HG02759 (cell line): ENCODE results near the gene AKT1S1.

ENCODE experiments used
- ATAC-seq: cut with Tn5 transposase; IDR thresholded peaks from one replicate; pipeline ENCODE4 v1.9.1; 2021; ENCODE audit warnings: mild to moderate bottlenecking, moderate library complexity; ENCODE audit not compliant: unreplicated experiment

Gene AKT1S1

DNA sequence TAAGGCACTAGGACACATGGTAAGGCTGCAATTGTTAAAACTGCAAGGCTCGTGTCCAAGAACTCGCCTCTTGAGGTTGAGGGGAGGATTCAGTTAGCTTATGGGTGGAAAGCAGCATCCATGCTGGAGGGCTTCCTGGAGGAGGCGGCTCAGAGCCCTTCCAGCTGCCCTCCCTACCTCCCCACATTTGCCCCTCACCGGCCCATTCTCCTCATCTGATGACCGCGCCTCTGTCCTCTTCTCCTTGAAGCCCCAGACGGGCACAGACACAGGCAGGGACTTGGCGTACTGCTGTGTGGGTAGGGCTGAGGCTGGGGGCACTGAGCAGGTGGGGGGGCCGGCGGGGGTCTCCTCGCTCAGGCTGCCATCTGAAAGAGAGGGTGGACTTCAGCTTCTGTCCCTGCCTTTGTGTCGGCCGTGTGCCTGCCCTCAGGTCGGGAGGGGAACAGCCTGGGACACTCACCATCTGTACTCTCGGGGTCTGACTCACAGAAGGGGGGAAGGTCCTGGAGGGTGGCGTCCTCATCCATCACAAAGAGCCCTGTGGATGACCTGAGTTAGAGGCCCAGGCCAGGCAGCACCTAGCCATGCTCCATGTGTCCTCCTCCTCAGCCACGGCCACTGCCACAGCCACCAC, 5.7 kb downstream of the AKT1S1 start:
- no peak for ATAC-seq

DNA sequence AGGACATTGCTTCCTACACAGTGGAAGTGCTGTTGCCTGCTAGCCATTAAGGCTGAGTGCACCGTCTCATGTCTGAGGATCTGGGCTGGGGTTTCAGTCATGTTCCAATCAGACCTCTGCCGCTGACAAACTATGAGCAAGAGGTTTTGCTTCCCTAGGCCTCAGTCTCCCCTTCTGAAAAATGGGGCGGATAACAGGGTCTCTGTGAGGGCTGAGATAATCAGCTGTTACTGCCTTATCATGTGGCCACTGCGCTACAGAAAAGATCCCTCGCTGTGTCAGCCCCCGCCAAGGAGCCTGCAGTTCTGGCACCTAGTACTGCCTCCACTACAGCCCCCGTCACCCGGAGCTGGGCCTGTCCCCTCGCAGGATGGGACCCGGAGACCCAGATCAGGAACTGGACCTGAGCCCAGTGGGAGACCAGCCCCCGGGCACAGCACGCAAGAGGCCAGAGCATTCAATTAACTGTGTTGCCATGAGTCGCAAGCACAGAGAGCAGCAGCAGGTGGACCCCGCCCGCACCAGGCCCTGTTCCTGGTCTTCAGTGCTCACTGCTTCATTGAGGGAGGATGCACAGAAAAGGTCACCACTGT, 6.8 kb downstream of the AKT1S1 start:
- ATAC-seq: no peak

DNA sequence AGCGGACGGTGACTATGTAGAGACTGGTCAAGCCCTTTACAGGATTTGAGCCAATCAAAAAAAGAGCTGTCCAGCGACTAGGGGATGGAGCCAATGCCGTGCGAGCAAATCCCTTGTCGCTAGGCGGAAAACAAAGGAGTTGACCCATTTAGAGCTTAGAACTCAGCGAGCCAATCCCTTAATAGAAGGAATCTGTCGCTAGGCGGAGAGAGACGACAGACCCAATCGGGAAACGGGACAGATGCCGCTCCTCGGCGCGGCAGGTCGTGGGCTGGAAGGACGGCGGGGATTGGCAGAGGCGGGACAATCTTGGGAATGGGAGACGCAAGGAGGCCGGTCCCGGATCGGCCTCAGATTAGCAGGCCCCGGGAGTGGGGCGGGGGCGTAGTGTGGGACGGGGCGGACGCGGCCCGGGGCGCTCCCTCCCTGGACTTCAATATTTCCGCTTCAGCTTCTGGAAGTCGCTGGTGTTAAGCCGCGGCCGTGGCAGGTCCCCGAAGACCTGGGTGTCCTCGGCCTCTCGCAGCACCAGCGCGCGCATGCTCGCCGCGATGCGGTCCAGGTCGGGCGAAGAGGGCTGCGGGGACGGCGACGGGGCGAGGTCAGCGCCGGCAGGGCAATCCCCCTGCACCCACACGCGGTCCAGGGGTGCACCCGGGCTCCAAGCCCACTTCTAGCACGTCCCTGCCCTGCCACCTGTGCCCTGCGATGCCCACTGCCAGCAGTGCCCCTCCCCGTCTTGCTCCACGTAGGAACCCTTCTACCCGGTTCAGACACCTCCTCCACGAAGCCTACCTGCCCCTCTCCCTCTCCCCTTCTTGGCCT, 7.5 kb downstream of the AKT1S1 start:
- peak; percentile 72 for ATAC-seq

DNA sequence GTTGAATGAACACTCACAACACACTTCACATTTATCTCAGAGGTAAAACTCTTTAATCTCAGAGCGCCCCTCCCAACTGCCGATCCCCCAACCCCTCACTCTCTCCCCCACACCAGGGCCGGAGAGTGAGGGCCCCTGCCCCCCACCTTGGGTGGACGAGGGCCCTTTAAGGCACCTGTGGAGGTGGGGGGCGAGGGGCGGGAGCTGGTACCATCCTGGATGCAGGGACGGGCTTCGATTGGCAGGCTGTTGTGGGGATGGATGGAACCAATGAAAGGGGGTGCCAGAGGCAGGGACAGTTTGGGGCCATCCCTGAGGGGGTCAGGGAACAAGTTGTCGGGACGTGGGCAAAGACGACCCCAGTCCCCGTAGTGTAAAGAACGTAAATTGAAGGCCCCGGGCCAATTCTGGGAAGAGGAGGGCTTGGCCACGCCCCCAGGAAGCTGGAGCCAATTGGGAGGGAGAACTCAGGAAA, 8.1 kb downstream of the AKT1S1 start:
- no peak for ATAC-seq

DNA sequence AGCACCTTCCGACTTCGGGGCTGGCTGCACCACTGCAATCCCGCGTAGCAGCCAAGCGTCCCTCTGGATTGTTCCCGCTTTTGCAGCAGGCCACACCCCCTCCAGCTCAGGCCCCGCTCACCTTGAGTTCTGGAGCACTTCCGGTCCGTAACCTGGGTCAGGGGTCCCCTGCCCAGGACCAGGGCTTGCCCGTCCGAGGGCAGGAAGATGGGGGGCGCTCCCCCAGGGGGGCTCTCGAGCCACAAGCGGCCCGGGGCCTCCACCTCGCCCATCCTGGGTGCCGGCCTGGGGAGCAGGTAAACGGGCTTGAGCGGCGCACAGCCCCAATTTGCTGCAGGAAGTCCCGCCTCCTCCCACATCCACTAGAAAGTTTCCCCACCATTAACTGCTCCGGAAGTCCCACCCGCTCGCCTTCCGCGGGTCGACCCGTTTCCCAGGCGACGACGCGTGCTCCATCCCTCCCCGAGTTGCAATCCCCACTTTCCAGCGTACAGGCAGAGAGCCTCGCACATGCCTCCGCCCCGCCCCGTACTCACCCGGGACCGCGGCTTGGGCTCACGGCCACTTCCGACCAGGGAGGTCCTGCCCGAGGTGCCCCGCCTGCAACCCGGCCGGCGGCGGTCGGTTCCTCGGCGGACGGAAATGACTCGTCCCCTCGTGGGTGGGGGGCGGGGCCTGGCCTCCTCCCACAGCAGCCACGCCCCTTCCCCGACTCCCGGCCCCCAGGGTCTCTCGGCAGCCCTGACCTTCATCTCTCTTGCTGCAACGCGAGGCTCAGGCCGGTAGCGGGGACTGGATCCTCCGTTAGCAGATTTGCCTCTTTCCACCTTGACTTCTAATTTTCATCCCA, 10.0 kb downstream of the AKT1S1 start, which contains the start of gene PNKP:
PNKP (minus strand) TSS at position 644 of the 850 bp plus-strand sequence; CDS start at position 272, 372 bp downstream.
- peak; percentile 54 for ATAC-seq

DNA sequence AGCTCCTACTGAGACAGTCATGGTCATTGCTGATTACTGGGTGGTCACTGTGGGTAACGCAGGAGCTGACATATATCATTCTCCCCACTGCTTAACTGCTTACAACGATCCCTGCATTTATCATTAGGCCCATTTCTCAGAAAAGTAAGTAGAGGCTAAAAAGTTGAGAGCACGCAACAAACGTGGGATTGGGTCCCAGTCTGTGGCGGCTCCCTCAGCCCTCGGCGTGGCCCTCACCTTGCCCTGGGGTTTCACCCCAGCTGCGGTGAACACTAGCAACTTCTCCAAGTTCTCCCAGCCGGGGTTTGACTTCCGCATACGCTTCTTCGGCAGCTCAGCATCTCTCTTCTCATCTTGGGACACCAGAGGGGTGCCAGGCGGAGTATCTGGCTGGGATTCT, 12.3 kb downstream of the AKT1S1 start:
- no peak for ATAC-seq

DNA sequence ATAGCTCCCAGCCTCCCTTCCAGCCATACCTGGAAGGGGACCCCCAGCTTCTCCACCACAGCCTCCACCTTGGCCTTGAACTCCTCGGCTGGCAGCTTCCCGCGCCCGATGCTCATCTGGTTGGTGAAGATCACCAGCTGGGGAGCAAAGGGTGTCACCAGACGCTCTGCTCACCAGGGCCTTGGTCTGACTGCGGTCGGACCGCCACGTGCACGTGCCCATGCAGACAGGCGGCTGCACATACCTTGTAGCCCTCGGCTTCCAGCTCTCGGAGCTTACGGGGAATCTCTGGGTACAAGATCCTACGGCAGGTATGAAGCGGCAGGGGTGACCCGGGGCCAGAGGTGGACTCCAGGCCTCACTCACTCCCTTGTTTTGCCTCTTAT, 13.2 kb downstream of the AKT1S1 start:
- no peak for ATAC-seq

DNA sequence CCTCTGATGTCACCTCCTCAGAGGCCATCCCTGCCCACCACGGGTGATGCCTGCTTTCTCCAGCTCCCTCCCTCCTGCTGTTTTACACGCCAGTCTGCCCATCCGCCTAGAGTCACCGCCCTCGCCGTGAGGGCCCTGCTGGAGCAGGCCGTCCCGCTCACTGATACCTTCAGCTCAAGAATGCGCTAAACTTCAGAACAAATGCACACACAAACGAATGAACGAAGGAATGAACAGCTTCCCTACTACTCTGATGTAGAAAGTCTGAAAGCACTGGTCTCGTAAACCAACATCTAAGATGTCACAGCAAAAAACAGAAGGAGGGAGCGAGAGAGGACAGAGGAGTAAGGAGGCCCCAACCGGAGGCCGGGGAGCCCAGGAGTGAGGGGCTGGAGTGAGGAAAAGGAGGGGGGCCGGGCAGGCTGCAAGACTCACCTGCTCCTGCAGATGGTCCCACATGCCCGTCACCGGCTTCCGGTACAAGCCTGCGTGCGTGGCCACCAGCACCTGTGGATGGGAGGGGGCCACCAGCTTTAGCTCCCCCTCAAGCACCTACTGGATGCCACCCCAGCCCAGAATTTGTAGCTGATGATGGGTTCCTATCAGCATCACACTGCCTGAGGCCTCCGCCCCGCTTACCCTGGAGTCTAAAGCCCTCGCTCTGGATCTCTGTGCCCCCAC, 13.8 kb downstream of the AKT1S1 start:
- no peak for ATAC-seq

DNA sequence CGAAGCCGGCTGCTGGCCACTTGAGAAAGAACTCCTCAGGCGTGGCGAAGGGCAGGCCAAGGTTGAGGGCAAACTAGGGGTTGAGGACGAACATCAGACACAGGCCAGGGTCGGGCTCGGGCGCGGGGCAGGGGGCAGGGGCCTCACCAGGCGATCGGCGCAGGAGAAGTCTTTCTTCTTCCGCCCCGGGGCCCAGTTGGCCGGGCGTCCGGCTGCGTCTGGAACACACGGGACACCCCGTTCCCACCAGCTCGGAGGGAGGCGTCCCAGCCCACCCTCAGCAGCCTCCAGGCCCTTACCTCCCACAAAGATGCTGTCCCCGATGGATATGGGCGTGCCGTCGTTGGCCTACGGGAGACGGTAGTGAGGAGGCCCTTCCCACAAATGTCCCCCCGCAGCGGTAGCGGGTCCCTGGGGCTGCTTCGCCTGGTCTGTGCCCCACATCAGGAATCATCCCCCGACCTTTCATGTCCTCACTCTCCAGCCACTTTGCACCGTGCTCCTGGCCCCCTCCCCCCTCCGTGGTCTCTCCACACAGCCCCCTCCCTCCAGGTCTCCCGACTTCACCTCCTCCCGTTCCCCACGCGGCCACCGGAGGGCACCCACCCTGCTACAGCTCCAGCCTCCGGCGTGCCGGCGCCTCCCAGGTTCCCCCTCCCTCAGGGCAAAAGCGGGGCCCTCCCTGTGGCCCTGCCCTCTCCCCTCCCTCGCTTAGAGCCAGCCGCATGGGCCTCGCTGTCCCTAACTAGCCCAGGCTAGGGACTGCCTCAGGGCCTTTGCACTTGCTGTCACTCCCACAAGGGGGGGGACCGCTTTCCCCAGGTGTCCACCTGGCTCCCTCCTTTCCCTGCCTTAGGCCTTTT, 14.5 kb downstream of the AKT1S1 start:
- no peak for ATAC-seq

DNA sequence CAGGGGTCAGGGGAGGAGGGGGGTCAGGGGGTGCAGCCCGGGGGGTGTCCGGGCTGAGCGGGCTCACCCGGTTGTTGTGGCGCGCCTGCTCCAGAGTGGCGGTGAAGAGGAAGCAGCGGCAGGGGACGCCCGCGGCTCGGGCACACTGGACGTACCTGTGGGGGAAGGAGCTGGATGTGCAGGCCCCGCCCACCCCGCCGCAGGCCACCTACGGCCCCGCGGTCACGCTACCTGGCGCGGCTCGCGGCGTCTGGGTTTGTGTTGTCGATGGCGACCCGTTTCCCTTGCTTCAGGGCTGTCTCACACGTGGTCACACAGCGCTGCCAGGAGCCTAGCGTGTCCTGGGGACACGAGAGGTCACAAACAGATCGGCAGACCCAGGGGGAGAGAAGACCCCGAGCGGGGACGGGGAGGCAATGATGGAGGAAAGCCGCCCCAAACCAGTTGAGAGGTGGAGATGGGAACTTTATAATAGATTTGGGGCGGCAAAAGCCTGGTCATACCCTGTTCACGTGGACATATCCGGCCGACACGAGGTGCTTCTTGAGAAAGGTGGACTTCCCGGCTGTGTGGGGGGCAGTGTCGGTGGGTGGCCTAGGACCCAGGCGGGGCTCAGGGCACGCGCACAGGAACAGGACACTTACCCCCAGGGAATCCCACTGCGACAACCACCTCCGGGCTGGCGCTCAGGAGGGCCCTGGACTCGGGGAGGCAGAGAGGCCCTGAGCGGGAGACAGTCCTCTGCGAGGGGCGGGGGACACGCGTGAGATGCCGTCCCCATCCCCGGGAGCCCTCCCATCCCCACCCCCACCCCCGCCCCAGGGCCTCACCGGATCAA, 15.4 kb downstream of the AKT1S1 start:
- ATAC-seq: no peak

DNA sequence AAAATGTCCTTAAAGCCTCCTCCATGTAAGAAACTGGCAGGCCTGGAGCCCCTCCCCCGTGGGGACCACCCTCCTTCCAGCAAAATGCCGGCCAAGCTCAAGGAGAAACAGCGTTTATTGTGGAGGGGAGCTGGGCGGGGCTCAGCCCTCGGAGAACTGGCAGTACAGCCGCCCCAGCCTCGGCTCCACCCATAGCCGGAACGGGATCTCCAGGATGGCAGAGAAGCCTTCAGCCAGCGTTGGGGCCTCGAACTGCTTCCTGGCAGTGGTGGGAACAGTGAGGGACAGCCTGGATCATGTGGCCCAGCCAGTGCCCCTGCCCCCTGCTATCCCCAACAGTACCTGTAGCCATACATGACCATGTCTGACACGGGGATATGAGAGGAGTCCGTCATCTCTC, 16.0 kb downstream of the AKT1S1 start:
- ATAC-seq: no peak

DNA sequence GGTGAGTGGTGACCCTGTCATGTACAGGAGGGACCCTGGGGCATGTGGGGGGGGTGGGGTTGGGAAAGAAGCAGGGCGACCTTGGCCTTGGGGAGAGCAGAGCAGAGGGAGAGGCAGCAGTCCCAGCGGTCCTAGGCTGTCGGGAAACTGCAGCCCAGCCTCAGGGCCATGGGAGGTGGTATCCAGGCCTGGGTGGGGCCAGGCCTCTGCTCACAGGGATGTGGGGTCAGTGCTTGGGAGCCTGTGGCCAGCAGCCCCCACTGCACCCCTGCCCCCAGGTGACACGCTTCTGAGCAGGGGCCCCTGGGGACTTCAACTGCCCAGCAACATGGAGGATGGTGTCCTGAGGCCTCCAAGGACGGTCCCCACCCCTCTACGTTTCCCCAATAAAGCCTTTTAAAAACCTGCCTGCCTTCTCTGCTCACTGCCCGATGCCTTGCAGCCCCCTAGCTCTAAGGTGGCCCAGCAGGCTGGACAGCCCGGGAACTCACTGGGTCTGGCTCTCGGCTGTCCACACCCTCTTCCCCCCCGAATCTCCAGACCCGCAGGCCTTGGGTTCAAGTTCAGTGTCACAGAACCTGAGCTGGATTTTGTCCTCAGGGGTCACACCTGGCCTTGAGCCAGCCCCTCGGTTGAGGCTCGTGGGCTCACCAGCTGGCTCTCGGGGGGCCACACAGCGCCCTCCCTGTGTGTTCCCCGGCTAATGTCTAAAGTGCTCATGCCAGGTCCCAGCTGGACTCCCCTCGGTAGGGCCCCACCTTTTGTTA, 16.6 kb downstream of the AKT1S1 start:
- ATAC-seq: no peak

DNA sequence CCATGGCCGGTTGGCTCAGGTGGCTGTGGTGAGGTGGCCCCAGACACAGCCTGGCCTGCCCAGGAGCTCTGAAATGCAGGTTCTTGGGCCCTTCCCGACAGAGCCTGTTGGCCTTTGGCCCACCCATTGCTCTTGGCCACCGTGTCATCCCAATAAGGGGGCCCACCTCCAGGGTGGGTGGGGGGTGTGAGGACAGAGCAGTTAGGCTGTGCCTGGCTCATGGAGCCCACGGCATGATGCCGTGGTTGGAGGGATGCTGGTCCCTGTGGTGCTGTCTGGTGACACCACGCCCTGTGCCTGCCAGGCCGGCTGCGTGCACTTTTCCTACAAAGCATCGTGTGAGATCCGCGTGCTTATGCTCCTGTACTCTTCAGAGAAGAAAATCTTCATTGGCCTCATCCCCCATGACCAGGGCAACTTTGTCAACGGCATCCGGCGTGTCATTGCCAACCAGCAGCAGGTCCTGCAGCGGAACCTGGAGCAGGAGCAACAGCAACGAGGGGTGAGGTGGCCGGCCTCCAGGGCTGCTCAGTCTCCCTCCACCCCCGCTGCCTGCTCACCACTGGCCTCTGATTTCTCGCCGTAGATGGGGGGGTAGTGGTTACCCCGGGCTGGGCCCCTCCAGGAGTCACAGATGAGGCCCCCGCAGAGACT, 17.3 kb downstream of the AKT1S1 start:
- no peak for ATAC-seq

DNA sequence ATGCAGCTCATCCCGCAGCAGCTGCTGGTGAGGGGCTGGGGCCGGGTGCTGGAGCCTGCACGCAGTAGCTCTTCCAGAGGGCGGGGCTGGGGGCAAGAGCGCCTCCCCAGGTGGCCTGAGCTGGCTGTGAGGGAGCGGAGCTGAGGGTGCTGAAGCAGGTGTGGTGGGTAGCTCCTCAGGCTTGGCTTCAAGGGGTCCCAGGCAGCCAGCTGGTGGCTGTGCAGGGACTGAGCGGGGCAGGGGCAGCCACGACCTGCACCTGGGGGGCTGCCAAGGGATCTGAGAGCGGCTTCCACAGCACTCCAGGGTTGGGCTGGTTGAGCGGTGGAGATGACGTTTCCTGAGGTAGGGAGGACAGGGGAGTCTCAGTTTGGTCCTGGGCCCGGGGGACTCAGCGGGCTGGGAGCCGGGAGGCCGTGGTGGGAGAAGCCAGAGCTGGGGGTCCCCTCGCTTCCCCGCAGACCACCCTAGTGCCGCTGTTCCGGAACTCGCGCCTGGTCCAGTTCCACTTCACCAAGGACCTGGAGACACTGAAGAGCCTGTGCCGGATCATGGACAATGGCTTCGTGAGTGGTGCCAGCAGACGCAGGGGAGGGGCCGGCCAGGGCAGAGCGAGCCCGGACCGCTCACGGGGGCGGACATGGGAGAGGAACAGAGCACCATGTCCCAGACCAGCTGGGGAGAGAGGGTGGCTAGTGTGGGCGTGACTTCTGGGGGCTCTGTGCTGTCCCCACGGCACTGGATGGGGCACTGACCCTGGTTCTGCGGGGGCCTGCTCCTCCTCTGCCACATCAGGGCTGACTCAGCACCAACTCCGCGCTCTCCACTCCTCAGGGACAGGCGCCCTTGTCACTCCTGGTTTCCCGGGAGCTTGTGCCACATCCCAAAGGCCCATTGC, 18.8 kb downstream of the AKT1S1 start:
- no peak for ATAC-seq

DNA sequence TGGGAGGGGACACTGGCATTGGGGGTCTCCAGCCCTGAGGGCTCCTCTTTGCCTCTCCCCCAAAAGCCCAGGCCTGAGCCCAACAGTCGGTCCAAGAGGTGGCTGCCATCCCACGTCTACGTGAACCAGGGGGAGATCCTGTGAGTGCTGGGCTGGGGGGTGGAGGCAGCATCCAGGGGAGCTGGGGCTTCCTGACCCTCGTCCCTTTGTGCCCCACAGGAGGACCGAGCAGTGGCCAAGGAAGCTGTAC, 19.4 kb downstream of the AKT1S1 start:
- no peak for ATAC-seq

DNA sequence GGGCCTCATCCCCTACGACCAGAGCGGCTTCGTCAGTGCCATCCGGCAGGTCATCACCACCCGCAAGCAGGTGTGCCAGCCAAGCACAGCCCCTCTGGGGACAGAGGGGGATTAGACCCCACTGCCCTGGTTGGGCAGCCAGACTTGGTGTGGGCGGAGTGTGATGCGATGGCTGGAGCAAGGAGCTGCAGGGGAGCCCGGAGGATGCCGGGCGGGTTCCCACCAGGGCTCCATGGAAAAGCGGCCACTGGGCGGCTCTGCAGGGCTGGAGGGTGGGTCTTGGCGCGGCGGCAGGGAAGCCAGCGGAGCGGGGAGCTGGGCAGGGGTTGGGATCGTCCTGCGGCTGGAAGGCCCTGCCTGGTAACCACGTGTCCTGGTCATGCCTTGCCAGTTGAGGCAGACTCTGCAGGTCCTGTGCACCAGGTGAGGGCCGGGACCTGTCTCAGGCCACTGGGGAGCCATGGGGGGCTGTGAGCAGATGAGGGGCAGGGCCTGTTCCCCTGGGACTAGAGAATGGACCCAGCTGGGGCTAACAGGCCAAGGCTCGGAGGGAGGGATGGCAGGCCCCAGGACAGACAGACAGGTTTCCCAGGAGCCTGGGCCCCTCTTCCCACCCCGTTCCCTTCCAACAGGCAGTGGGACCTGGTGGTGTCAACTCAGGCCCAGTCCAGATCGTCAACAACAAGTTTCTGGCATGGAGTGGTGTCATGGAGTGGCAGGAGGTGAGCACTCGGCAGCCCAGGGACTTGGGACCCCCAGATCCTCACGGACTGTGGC, 19.9 kb downstream of the AKT1S1 start:
- ATAC-seq: no peak
